ENCODE results near the gene COL5A2. TPM values are rescaled to one million over a fixed set of nuclear protein-coding genes. Genes with fewer than 3 reads are reported as not detected.

COL5A2 gene
- total RNA-seq, 2 donors from 2014 or later, result 8.2 to 17.6 TPM

DNA sequence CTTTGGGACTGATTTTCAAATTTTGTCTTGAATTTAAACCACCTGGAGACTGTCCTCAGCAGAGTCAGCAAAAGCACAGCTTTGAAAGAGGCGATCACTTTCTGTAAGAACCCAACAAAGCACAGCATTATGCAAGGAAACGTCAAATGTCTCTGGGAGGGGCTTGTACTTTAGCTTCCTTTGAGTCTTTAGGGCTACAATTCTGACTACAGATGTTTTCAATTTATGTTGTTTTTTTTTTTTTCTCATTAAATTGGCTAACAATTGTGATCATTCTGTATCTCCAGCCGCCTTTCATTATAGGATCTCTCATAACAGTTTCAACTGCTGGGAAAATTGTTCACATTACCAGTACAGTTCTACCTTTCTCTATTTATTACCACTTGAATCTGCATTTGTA is 157.1 kb downstream of the COL5A2 start:
- H3K27ac ChIP-seq, result no peak overlapping the region
- TF ChIP-seq POLR2AphosphoS5 (IDR thresholded peaks at IDR 0.05) (no peak), POLR2A (IDR thresholded peaks at IDR 0.05) (no peak)
- TF ChIP-seq, protein P1, sequence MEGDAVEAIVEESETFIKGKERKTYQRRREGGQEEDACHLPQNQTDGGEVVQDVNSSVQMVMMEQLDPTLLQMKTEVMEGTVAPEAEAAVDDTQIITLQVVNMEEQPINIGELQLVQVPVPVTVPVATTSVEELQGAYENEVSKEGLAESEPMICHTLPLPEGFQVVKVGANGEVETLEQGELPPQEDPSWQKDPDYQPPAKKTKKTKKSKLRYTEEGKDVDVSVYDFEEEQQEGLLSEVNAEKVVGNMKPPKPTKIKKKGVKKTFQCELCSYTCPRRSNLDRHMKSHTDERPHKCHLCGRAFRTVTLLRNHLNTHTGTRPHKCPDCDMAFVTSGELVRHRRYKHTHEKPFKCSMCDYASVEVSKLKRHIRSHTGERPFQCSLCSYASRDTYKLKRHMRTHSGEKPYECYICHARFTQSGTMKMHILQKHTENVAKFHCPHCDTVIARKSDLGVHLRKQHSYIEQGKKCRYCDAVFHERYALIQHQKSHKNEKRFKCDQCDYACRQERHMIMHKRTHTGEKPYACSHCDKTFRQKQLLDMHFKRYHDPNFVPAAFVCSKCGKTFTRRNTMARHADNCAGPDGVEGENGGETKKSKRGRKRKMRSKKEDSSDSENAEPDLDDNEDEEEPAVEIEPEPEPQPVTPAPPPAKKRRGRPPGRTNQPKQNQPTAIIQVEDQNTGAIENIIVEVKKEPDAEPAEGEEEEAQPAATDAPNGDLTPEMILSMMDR (IDR thresholded peaks at IDR 0.05), result no peak
- intact Hi-C loops (cut with DNase I), result no loop called here
- 63% methylated on average over 3 of the region's 3 CpGs for WGBS
- no peaks in the 10 kb centered on the region for H3K36me3 ChIP-seq
- H3K9me3 ChIP-seq, result no peaks in the 10 kb centered on the region
- no peaks in the 10 kb centered on the region for H3K27me3 ChIP-seq (replicated peaks; ENCODE audit: insufficient read depth)
- no peak for DNase-seq (ENCODE audit: low spot score)
- no peak overlapping the region for H3K4me3 ChIP-seq
- H3K4me1 ChIP-seq (replicated peaks), result no peaks in the 10 kb centered on the region

DNA sequence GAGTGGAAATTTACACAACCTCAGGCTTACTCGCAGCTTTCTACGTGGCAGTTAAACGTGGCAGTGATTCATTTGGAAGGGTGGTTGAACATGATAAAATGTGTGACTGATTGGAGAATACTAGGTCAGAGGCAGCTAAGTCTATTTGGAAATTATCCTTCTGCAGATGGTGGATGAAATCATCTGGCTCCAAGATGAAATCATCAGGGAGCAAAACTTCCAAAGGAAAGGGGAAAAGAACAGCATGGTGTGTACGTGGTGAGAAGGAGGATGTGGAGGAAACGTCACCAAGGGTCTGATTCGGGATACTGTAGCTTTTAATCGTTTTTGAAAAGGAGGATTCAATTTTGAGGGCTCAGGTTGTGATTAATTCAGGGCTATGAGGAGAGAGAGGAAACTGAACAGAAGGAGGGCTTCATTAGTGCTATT is 157.5 kb downstream of the COL5A2 start:
- H3K36me3 ChIP-seq, result no peaks in the 10 kb centered on the region
- no peak for DNase-seq (ENCODE audit: low spot score)
- H3K4me1 ChIP-seq (replicated peaks), result no peaks in the 10 kb centered on the region
- no peaks in the 10 kb centered on the region for H3K9me3 ChIP-seq
- no peaks in the 10 kb centered on the region for H3K27me3 ChIP-seq (replicated peaks; ENCODE audit: insufficient read depth)
- H3K4me3 ChIP-seq, result no peak overlapping the region
- WGBS, result 59% methylated on average over 7 of the region's 7 CpGs
- no peak overlapping the region for H3K27ac ChIP-seq
- TF ChIP-seq POLR2A (IDR thresholded peaks at IDR 0.05) (no peak), POLR2AphosphoS5 (IDR thresholded peaks at IDR 0.05) (no peak)
- TF ChIP-seq, protein P1 (IDR thresholded peaks at IDR 0.05), result no peak
- intact Hi-C loops (cut with DNase I), result no loop called here

DNA sequence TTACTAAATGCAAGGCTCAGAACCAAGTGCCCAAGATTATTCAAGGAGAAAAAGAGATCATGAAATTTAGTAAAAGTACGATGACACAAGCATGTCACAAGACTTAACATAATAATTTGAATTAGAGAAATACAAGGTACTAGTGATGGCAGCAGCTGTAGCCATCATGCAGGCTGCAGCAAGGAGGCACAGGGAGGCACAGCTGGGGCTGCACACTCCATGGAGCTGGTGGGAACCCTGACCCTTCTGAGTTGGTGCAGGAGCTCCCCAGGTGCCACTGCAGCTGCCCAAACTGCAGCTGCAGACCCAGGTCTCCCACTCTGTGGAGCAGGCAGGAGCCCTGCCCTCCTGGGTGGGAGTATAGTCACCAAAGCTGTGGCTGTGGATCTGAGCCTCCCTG is 159.4 kb downstream of the COL5A2 start:
- Histone ChIP-seq H3K4me3 (no peak overlapping the region), H3K9me3 (no peaks in the 10 kb centered on the region), H3K36me3 (no peaks in the 10 kb centered on the region), H3K4me1 (replicated peaks) (no peaks in the 10 kb centered on the region), H3K27me3 (replicated peaks; ENCODE audit: insufficient read depth) (no peaks in the 10 kb centered on the region), H3K27ac (no peak overlapping the region)
- TF ChIP-seq POLR2AphosphoS5 (IDR thresholded peaks at IDR 0.05) (no peak), POLR2A (IDR thresholded peaks at IDR 0.05) (no peak)
- TF ChIP-seq, protein P1 (IDR thresholded peaks at IDR 0.05), result no peak
- intact Hi-C loops (cut with DNase I), result no loop called here
- DNase-seq (ENCODE audit: low spot score), result no peak
- 98% methylated on average over 1 of the region's 1 CpG for WGBS

DNA sequence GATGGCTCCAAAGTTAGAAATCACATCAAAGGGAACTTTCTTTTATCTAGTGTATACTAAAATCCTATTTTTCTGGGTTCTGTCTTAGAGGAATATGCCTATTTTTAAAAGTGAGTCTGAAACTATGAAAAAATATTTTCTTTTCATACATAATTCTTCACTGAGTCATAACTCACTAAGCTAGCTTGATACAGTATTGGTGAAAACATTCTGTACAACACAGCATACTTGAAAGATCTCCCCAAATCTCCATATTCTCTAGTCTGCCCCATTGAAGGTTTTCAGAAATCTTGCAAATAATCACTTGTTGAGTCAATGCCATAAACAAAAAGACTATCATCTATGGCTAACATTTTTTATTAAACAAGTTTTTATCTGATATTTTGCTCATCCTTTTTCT is 160.9 kb downstream of the COL5A2 start:
- no peaks in the 10 kb centered on the region for H3K9me3 ChIP-seq
- TF ChIP-seq POLR2A (IDR thresholded peaks at IDR 0.05) (no peak), POLR2AphosphoS5 (IDR thresholded peaks at IDR 0.05) (no peak)
- TF ChIP-seq, protein P1 (IDR thresholded peaks at IDR 0.05), result no peak
- DNase-seq (ENCODE audit: low spot score), result no peak
- intact Hi-C loops (cut with DNase I), result no loop called here
- no peak overlapping the region for H3K4me3 ChIP-seq
- no peaks in the 10 kb centered on the region for H3K4me1 ChIP-seq (replicated peaks)
- H3K27ac ChIP-seq, result no peak overlapping the region
- H3K36me3 ChIP-seq, result no peaks in the 10 kb centered on the region
- no peaks in the 10 kb centered on the region for H3K27me3 ChIP-seq (replicated peaks; ENCODE audit: insufficient read depth)

DNA sequence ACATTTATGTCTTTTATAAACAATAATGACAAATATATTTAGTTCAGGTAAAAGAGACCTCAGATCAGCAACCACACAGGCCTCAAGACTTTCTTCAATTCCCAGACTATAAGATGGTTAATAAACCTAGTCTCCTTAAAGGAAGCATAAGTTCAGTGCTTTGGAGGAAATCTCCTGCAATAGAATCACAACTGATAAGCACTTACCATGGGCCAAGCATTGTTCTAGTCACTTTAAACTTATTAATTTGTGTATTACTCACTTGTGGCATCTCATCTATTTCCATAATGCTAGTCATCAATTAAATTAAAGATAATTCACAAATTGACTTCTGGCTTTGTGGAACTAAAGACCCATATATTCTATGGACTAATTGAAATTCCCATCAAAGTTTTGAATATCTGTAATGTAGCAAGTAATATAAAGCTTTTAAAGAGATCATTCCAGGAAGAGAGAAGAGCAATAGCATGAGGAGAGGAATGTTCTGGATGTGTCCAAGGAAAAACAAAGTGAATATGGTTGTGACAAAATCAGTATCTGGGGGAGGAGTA is 163.2 kb downstream of the COL5A2 start:
- no peaks in the 10 kb centered on the region for H3K4me1 ChIP-seq (replicated peaks)
- H3K27me3 ChIP-seq (replicated peaks; ENCODE audit: insufficient read depth), result no peaks in the 10 kb centered on the region
- no peak for DNase-seq (ENCODE audit: low spot score)
- intact Hi-C loops (cut with DNase I), result no loop called here
- no peaks in the 10 kb centered on the region for H3K36me3 ChIP-seq
- TF ChIP-seq POLR2AphosphoS5 (IDR thresholded peaks at IDR 0.05) (no peak), POLR2A (IDR thresholded peaks at IDR 0.05) (no peak)
- TF ChIP-seq, protein P1 (IDR thresholded peaks at IDR 0.05), result no peak
- H3K4me3 ChIP-seq, result no peak overlapping the region
- H3K27ac ChIP-seq, result no peak overlapping the region
- H3K9me3 ChIP-seq, result no peaks in the 10 kb centered on the region
